RPMI7951 (cell line): ENCODE results near the gene SYNE4. TPM values are rescaled to one million over a fixed set of nuclear protein-coding genes. Genes with fewer than 3 reads are reported as not detected.

ENCODE experiments used
- DNase-seq: peaks from one replicate; pipeline ENCODE4 v3.0.0-alpha.2; 2012; ENCODE audit warnings: low read depth
- total RNA-seq: library from RNA; depleted of rRNA; stranded (reverse); fragments of >200 nt; shearing (Covaris generic); gene quantifications from 2 replicates; pipeline ENCODE4 v1.2.3, GENCODE V29; 2014; rRNA removed

The SYNE4 gene
- total RNA-seq, 1 experiment from 2014 or later, result not detected

DNA sequence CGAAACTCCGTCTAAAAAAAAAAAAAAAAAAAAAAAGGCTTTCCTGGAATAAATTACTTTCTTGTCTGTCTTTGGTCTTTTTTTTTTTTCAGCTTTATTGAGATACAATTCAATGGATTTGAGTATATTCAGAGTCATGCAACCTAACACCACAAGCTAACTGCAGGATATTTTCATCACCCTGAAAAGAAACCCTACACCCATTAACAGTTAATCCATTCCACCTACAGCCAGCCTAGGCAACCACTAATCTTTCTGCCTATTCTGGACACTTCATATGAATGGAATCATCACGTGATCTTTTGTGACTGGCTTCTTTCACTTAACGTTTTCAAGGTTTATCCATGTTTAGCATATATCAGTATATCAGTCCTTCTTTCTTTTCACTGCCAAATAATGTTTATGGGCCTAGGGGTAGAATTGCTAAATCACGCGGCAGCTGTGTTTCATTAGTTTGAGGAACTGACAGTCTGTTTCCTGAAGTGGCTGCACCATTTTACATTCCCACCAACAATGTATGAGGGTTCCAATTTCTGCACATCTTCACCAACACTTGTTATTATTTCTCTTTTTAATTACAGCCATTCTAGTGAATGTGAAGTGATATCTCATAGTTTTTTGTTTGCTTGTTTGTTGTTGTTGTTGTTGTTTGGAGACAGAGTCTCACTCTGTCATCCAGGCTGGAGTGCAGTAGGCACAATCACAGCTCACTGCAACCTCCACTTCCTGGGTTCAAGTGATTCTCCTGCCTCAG lies 52.6 kb downstream of the SYNE4 start:
- peak; percentile 10 for DNase-seq

Other genes starting within 250 kb of the SYNE4 start
- 2.3 and 5.0 TPM in 2 replicates for gene ARHGAP33, start 233.2 kb downstream of the SYNE4 start, total RNA-seq
- not detected in 2 replicates for gene PRODH2, start 196.0 kb downstream of the SYNE4 start, total RNA-seq
- not detected in 2 replicates for gene NPHS1, start 156.3 kb downstream of the SYNE4 start, total RNA-seq
- 0.10 TPM in 1 of 2 replicates, not detected in the other for gene KIRREL2, start 151.9 kb downstream of the SYNE4 start, total RNA-seq
- gene APLP1, start 140.2 kb downstream of the SYNE4 start, total RNA-seq, result 15.3 and 18.9 TPM in 2 replicates
- 3.7 and 7.1 TPM in 2 replicates for gene NFKBID, start 108.3 kb downstream of the SYNE4 start, total RNA-seq
- 1.9 TPM in 1 of 2 replicates, not detected in the other for gene HCST, start 106.3 kb downstream of the SYNE4 start, total RNA-seq
- gene TYROBP, start 100.5 kb downstream of the SYNE4 start, total RNA-seq, result not detected in 2 replicates
- 4.2 and 5.5 TPM in 2 replicates for gene LRFN3, start 72.4 kb downstream of the SYNE4 start, total RNA-seq
- 25.8 and 34.0 TPM in 2 replicates for gene SDHAF1, start 13.6 kb downstream of the SYNE4 start, total RNA-seq
- gene ALKBH6, start 5.4 kb upstream of the SYNE4 start, total RNA-seq, result 34.1 and 39.8 TPM in 2 replicates
- gene CLIP3, start 24.1 kb upstream of the SYNE4 start, total RNA-seq, result 1.7 and 2.0 TPM in 2 replicates
- 5.4 and 5.9 TPM in 2 replicates for gene THAP8, start 45.5 kb upstream of the SYNE4 start, total RNA-seq
- 16.1 and 17.0 TPM in 2 replicates for gene WDR62, start 46.1 kb upstream of the SYNE4 start, total RNA-seq
- not detected in 2 replicates for gene OVOL3, start 102.3 kb upstream of the SYNE4 start, total RNA-seq
- 137 and 167 TPM in 2 replicates for gene POLR2I, start 106.1 kb upstream of the SYNE4 start, total RNA-seq
- gene TBCB, start 106.7 kb upstream of the SYNE4 start, total RNA-seq, result 317 and 522 TPM in 2 replicates
- gene CAPNS1, start 131.3 kb upstream of the SYNE4 start, total RNA-seq, result 526 and 543 TPM in 2 replicates
- gene COX7A1, start 143.6 kb upstream of the SYNE4 start, total RNA-seq, result 6.1 and 7.0 TPM in 2 replicates
- 2.6 and 3.6 TPM in 2 replicates for gene ZNF565, start 205.9 kb upstream of the SYNE4 start, total RNA-seq
- gene ZNF146, start 206.3 kb upstream of the SYNE4 start, total RNA-seq, result 103 and 114 TPM in 2 replicates